GM21447 (cell line): ENCODE data around the gene WIPF3.

Source experiments
- ATAC-seq: cut with Tn5 transposase; IDR thresholded peaks from one replicate; pipeline ENCODE4 v1.9.1; 2021; ENCODE audit not compliant: unreplicated experiment

WIPF3 gene

GRCh38 chr7:29806208-29806994 is at the start of gene WIPF3:
TSS of gene WIPF3 (plus strand) at chr7:29806508. CDS start at chr7:29834725, 28,217 bp downstream.
- no peak for ATAC-seq

GRCh38 chr7:29763266-29763665 is 43.0 kb upstream of the WIPF3 start:
- ATAC-seq: no peak

- ATAC-seq: no peak
Observed at GRCh38 chr7:29764227-29764626, 42.1 kb upstream of the WIPF3 start.

GRCh38 chr7:29765490-29765889 is 40.8 kb upstream of the WIPF3 start:
- ATAC-seq: no peak

- no peak for ATAC-seq
Observed at GRCh38 chr7:29770371-29770770, 35.9 kb upstream of the WIPF3 start.

- no peak for ATAC-seq
Observed at GRCh38 chr7:29771081-29771816, 35.1 kb upstream of the WIPF3 start.

GRCh38 chr7:29779017-29779416 is 27.3 kb upstream of the WIPF3 start:
- no peak for ATAC-seq

- ATAC-seq: no peak
Observed at GRCh38 chr7:29780346-29780745, 26.0 kb upstream of the WIPF3 start.

GRCh38 chr7:29783671-29784070 is 22.6 kb upstream of the WIPF3 start:
- no peak for ATAC-seq

GRCh38 chr7:29793507-29793906 is 12.8 kb upstream of the WIPF3 start:
- ATAC-seq: no peak

GRCh38 chr7:29794959-29795629 is 11.2 kb upstream of the WIPF3 start:
- no peak for ATAC-seq

GRCh38 chr7:29795696-29796580 is 10.4 kb upstream of the WIPF3 start:
- no peak for ATAC-seq

GRCh38 chr7:29797112-29797944 is 9.0 kb upstream of the WIPF3 start:
- no peak for ATAC-seq

GRCh38 chr7:29798422-29798821 is 7.9 kb upstream of the WIPF3 start:
- ATAC-seq: no peak

GRCh38 chr7:29801929-29802328 is 4.4 kb upstream of the WIPF3 start:
- no peak for ATAC-seq

- no peak for ATAC-seq
Observed at GRCh38 chr7:29805031-29805430, 1.3 kb upstream of the WIPF3 start.

- ATAC-seq: no peak
Observed at GRCh38 chr7:29805886-29806207, 461 bp upstream of the WIPF3 start.

- ATAC-seq: no peak
Observed at GRCh38 chr7:29806995-29807841, 910 bp downstream of the WIPF3 start.
